GM13977 (cell line): ENCODE measurements around the gene LTO1.

Source experiments
- DNase-seq: peaks from one replicate; pipeline ENCODE4 v3.0.0; 2012; ENCODE audit warnings: low spot score
- in situ Hi-C: fragments of 300-500 bp; cut with MboI; formaldehyde crosslinking; loops from one replicate; pipeline ENCODE4 v1.12.0; 2022; ENCODE audit warnings: low sequenced_read_pairs, low pct_unique_long_range_greater_than_20kb, mixed read lengths, inconsistent platforms; ENCODE audit not compliant: unreplicated experiment
- TF ChIP-seq, protein P1 (sequence below): IDR thresholded peaks from 2 replicates; pipeline ENCODE4 v1.5.1; 2012; ENCODE audit warnings: mild to moderate bottlenecking, control low read depth; ENCODE audit not compliant: insufficient read depth; ENCODE audit errors: extremely low read depth, missing control alignments

Gene LTO1

GRCh38 chr11:69640260-69640994 lies 34.7 kb downstream of the LTO1 start:
- in situ Hi-C loops: no loop called here
- TF ChIP-seq, protein P1, sequence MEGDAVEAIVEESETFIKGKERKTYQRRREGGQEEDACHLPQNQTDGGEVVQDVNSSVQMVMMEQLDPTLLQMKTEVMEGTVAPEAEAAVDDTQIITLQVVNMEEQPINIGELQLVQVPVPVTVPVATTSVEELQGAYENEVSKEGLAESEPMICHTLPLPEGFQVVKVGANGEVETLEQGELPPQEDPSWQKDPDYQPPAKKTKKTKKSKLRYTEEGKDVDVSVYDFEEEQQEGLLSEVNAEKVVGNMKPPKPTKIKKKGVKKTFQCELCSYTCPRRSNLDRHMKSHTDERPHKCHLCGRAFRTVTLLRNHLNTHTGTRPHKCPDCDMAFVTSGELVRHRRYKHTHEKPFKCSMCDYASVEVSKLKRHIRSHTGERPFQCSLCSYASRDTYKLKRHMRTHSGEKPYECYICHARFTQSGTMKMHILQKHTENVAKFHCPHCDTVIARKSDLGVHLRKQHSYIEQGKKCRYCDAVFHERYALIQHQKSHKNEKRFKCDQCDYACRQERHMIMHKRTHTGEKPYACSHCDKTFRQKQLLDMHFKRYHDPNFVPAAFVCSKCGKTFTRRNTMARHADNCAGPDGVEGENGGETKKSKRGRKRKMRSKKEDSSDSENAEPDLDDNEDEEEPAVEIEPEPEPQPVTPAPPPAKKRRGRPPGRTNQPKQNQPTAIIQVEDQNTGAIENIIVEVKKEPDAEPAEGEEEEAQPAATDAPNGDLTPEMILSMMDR: no peak
- peak; percentile 50 for DNase-seq

DNA sequence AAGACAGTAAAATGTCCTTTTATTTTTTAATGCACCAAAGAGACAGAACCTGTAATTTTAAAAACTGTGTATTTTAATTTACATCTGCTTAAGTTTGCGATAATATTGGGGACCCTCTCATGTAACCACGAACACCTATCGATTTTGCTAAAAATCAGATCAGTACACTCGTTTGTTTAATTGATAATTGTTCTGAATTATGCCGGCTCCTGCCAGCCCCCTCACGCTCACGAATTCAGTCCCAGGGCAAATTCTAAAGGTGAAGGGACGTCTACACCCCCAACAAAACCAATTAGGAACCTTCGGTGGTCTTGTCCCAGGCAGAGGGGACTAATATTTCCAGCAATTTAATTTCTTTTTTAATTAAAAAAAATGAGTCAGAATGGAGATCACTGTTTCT lies 35.3 kb downstream of the LTO1 start:
- in situ Hi-C loops: loop anchor here (10.0 kb wide), 1 partner anchor 545 kb away; no protein-coding TSS in a partner anchor
- TF ChIP-seq, protein P1: no peak

GRCh38 chr11:69638941-69639681 lies 36.0 kb downstream of the LTO1 start:
- in situ Hi-C loops: loop anchor here (10.0 kb wide), 1 partner anchor 544 kb away; no protein-coding TSS in a partner anchor
- TF ChIP-seq, protein P1: no peak
- DNase-seq: peak; percentile 85

More for the DNA sequence above, 35.3 kb downstream of the LTO1 start:
- DNase-seq: no peak

DNA sequence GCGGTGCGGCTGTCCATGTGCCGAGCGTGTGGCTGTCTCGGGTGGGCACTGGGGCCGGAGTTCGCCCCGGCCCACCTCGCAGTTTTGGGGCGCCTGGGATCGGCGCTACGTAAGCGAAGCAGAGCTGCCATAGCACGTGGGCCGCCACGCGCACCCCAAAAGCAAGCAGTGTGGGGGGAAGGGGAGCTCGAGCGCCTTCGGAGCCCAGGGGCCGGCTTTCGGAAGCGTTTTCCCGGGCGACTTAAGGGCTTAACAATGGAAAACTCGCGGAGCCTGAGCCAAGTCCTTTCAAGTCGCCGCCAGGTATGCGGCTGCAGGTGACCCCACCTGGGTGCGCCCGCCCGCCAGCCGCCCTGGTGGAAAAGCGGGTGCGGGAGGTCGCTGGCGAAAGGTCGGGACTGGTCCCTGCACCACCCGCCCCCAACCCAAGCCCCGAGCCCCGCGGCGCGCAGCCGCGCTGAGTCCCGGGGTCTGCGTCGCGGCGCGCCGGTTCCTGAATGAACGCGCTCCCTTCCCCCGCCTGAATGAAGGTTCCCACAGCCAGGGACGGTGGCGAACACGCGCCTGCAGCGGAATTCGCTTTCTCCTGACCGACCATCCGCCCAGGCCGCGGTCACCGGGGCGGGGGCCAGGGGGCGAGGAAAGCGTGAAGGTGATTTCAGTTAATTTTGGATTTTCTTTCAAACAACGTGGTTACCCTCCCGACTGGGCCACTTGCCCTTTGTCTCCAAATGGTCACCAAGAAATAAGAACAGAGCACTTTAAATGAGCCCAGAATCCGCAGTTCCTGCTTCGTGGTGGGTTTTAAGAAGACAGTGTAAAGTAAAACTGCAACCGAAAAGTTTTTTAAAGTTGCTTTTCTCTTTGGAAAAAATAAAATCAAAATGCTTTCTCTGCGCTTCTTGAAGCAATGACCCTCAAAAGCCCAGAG lies 36.9 kb downstream of the LTO1 start:
- TF ChIP-seq, protein P1: no peak
- DNase-seq: peak; percentile 64

DNA sequence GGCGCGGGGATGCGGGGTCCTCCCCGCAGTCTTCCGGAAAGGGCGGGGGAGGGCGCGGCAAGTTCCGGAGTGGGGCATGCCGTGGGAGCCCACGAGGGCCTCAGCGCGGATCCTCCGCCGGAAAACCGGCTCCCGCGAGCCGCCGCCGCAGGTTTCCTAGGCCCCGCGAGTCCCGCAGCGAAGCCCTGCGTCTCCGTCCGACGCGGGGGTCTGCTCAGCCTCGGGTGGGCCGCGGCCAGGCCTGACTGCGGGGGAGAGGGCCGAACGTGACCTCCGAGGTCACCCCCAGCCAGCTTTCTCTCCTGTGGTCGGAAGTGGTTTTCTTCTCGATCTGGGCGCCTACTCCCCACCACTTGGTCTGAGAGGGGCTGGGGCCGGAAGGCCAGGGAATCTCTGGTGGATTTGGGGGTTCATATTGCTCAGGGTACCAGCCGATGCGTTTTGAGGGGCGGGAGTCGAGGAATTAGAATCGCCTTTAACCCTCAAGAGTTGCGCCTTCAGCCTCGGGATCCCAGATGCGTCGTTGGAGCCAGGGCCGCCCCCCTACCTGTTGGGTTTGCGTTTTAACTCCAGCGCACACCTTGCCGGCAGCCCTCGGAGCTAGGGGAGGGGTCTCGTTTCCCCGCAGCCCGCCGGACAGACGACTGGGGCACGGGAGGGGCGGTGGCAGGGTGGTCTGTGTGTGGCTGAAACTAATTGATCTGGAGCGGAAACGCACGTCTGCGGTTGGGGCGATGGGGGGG lies 37.8 kb downstream of the LTO1 start:
- TF ChIP-seq, protein P1: no peak
- peak; percentile 35 for DNase-seq
- in situ Hi-C loops: loop anchor here (10.0 kb wide), 1 partner anchor 543 kb away; no protein-coding TSS in a partner anchor

More for the DNA sequence above, 36.9 kb downstream of the LTO1 start:
- in situ Hi-C loops: loop anchor here (10.0 kb wide), 1 partner anchor 543 kb away; no protein-coding TSS in a partner anchor
